ENCODE measurements around the gene L1TD1. TPM values are rescaled to one million over a fixed set of nuclear protein-coding genes. Genes with fewer than 3 reads are reported as not detected.

The L1TD1 gene
- total RNA-seq, 1 experiment from 2014 or later: 0.20 TPM

DNA sequence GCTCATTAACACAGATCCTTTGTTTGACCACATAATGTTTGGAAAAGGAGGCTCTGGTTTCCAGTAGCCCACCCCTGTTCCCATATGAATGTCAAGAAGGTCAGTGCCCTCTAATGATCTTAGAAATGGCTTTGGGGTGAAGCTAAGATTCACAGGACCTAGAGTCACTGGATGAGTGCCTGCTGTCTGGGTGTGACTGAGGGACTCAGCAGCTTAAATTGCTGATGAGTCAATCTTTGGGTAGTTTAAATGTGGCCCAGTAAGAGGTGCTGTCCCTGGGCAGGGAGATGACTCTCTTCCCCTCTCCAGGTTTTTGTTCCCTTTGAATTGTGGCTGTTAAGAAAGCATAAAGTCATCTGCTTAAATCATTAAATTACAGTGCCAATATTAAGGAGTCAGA lies 50.6 kb downstream of the L1TD1 start:
- Histone ChIP-seq H3K27ac (ENCODE audit: low read depth, low read length) (no peak overlapping the region), H2AFZ (ENCODE audit: low read depth, low read length, poor library complexity, severe bottlenecking) (no peak overlapping the region), H3K9ac (ENCODE audit: low read length) (no peak overlapping the region), H3K79me2 (ENCODE audit: insufficient read depth, low read length) (no peaks in the 10 kb centered on the region), H4K20me1 (ENCODE audit: insufficient read depth) (no peaks in the 10 kb centered on the region), H3K9me3 (ENCODE audit: control insufficient read depth in 1 of 2, insufficient read depth in 1 of 2, low read depth in 1 of 2, low read length in 2 of 2) (no peaks in the 10 kb centered on the region), H3K27me3 (ENCODE audit: insufficient read depth, low read length) (no peaks in the 10 kb centered on the region), H3K4me2 (ENCODE audit: low read length) (no peak overlapping the region), H3K4me3 (replicated peaks in 1 of 2; ENCODE audit: low read depth in 1 of 2, low read length in 2 of 2) (no peak overlapping the region), H3K9me2 (ENCODE audit: insufficient read depth) (no peaks in the 10 kb centered on the region), H3K4me1 (ENCODE audit: control insufficient read depth in 1 of 2, insufficient read depth in 2 of 2, low read length in 2 of 2) (peaks cover 0 to 6% of the 10 kb centered on the region in 2 experiments; a peak in 1 of 4 replicates), H3K36me3 (ENCODE audit: control insufficient read depth in 1 of 2, insufficient read depth in 2 of 2, low read length in 2 of 2) (no peaks in the 10 kb centered on the region)
- no TSS peak for BruUV-seq (replicated peaks)
- ChIA-PET RAD21 (ENCODE audit: low non-redundant PET in 1 of 2, low total read pairs in 2 of 2, uncharacterized antibody in 2 of 2, unreplicated experiment in 2 of 2) (no interaction called here), CTCF (interaction anchor here (1.4 kb wide), 1 partner anchor 70 kb away, joined by 3 read pairs; no protein-coding TSS in a partner anchor), POLR2A (no interaction called here)
- DNase-seq (ENCODE audit: low read depth, low spot score) (no peak), ATAC-seq (peak; percentile 64; the same call in 1 of the 2 replicates)
- intact Hi-C loops (cut with micrococcal nuclease): no loop called here
- TF ChIP-seq EGR1 (IDR thresholded peaks at IDR 0.05; ENCODE audit: low read depth) (no peak), ELF1 (IDR thresholded peaks at IDR 0.05; ENCODE audit: borderline replicate concordance, low read depth) (no peak), SRF (IDR thresholded peaks at IDR 0.05; ENCODE audit: low read depth) (no peak), CBX3 (IDR thresholded peaks at IDR 0.05; ENCODE audit: low read depth) (0 out of 2 replicates have a peak, but pooled peaks have one; percentile 15)

- H3K4me1 ChIP-seq (ENCODE audit: control insufficient read depth in 1 of 2, insufficient read depth in 2 of 2, low read length in 2 of 2): peaks cover 0 to 6% of the 10 kb centered on the region in 2 experiments; a peak in 1 of 4 replicates
- no peaks in the 10 kb centered on the region for H3K27me3 ChIP-seq (ENCODE audit: insufficient read depth, low read length)
- no TSS peak for BruUV-seq (replicated peaks)
- H4K20me1 ChIP-seq (ENCODE audit: insufficient read depth): no peaks in the 10 kb centered on the region
- H3K4me3 ChIP-seq (replicated peaks in 1 of 2; ENCODE audit: low read depth in 1 of 2, low read length in 2 of 2): no peak overlapping the region
- ChIA-PET CTCF (no interaction called here), POLR2A (no interaction called here), RAD21 (ENCODE audit: low non-redundant PET in 1 of 2, low total read pairs in 2 of 2, uncharacterized antibody in 2 of 2, unreplicated experiment in 2 of 2) (no interaction called here)
- H3K27ac ChIP-seq (ENCODE audit: low read depth, low read length): no peak overlapping the region
- H3K9ac ChIP-seq (ENCODE audit: low read length): no peak overlapping the region
- no peak overlapping the region for H2AFZ ChIP-seq (ENCODE audit: low read depth, low read length, poor library complexity, severe bottlenecking)
- H3K9me3 ChIP-seq (ENCODE audit: control insufficient read depth in 1 of 2, insufficient read depth in 1 of 2, low read depth in 1 of 2, low read length in 2 of 2): no peaks in the 10 kb centered on the region
- H3K9me2 ChIP-seq (ENCODE audit: insufficient read depth): no peaks in the 10 kb centered on the region
- no peak for TF ChIP-seq POLR2A (IDR thresholded peaks at IDR 0.05; ENCODE audit: borderline replicate concordance, extremely low read depth, insufficient read depth, insufficient read length)
- TF ChIP-seq FOSL1 (IDR thresholded peaks at IDR 0.05; ENCODE audit: low read depth): no peak
- no peak for TF ChIP-seq EZH2 (IDR thresholded peaks at IDR 0.05)
- no peak for TF ChIP-seq CBX3 (IDR thresholded peaks at IDR 0.05; ENCODE audit: low read depth)
- no peak for TF ChIP-seq POLR2AphosphoS5 (IDR thresholded peaks at IDR 0.05; ENCODE audit: low read depth, low read length)
- no peak for TF ChIP-seq ZNF274 (IDR thresholded peaks at IDR 0.05; ENCODE audit: low read depth, low read length)
- TF ChIP-seq, protein P1, sequence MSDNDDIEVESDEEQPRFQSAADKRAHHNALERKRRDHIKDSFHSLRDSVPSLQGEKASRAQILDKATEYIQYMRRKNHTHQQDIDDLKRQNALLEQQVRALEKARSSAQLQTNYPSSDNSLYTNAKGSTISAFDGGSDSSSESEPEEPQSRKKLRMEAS (IDR thresholded peaks at IDR 0.05): no peak
- no peak for TF ChIP-seq SIN3A (IDR thresholded peaks at IDR 0.05; ENCODE audit: low read depth)
- TF ChIP-seq EZH2phosphoT487 (IDR thresholded peaks at IDR 0.05; ENCODE audit: borderline replicate concordance): no peak
- TF ChIP-seq ZFX (IDR thresholded peaks at IDR 0.05): no peak
- TF ChIP-seq, protein P2, sequence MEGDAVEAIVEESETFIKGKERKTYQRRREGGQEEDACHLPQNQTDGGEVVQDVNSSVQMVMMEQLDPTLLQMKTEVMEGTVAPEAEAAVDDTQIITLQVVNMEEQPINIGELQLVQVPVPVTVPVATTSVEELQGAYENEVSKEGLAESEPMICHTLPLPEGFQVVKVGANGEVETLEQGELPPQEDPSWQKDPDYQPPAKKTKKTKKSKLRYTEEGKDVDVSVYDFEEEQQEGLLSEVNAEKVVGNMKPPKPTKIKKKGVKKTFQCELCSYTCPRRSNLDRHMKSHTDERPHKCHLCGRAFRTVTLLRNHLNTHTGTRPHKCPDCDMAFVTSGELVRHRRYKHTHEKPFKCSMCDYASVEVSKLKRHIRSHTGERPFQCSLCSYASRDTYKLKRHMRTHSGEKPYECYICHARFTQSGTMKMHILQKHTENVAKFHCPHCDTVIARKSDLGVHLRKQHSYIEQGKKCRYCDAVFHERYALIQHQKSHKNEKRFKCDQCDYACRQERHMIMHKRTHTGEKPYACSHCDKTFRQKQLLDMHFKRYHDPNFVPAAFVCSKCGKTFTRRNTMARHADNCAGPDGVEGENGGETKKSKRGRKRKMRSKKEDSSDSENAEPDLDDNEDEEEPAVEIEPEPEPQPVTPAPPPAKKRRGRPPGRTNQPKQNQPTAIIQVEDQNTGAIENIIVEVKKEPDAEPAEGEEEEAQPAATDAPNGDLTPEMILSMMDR (IDR thresholded peaks at IDR 0.05 in 2 of 3, conservative IDR thresholded peaks at IDR 0.05 in 1 of 3; ENCODE audit: borderline replicate concordance in 1 of 3, insufficient read depth in 1 of 3, low read depth in 2 of 3, low read length in 2 of 3): no peak
- TF ChIP-seq RAD21 (IDR thresholded peaks at IDR 0.05; ENCODE audit: low read depth): no peak
- TF ChIP-seq ZBTB33 (IDR thresholded peaks at IDR 0.05; ENCODE audit: extremely low read depth, insufficient replicate concordance, low read length): no peak
- no peak overlapping the region for H3K4me2 ChIP-seq (ENCODE audit: low read length)
- H3K79me2 ChIP-seq (ENCODE audit: insufficient read depth, low read length): no peaks in the 10 kb centered on the region
- intact Hi-C loops (cut with micrococcal nuclease): no loop called here
- H3K36me3 ChIP-seq (ENCODE audit: control insufficient read depth in 1 of 2, insufficient read depth in 2 of 2, low read length in 2 of 2): no peaks in the 10 kb centered on the region
- DNase-seq (ENCODE audit: low read depth, low spot score): no peak
- no peak for ATAC-seq
These were observed 52.9 kb downstream of the L1TD1 start for GRCh38 chr1:62247391-62248168.
